Stimulated activated naive CD4-positive, alpha-beta T cell treated with Interleukin-2 at 50 U/mL for 16 hours (primary cell): ENCODE measurements around the gene PHKG1.
"Not testable (repeated sequence)": the region's sequence is repeated elsewhere in the genome, so short reads cannot be mapped to it uniquely, and the experiment has no call there.

Experiments used
- DNase-seq: peaks from one replicate; lab custom pipeline; 2025; lab: John Stamatoyannopoulos, UW

PHKG1 gene

DNA sequence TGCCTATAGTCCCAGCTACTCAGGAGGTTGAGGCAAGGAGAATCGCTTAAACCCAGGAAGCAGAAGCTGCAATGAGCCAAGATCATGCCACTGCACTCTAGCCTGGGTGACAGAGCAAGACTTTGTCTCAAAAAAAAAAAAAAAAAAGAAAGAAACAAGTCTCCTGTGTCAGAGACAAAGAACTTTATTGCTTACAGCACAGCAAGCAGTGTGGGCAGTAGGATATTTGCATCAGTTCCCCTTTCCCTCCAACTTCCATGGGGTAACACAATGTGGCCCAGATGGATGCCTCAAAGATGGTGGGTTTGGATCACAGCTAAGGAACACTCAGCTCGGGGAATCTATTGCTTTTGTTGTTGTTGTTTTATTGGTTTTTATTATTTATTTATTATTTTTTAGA is 47.0 kb downstream of the PHKG1 start:
- not testable (repeated sequence) for DNase-seq

DNA sequence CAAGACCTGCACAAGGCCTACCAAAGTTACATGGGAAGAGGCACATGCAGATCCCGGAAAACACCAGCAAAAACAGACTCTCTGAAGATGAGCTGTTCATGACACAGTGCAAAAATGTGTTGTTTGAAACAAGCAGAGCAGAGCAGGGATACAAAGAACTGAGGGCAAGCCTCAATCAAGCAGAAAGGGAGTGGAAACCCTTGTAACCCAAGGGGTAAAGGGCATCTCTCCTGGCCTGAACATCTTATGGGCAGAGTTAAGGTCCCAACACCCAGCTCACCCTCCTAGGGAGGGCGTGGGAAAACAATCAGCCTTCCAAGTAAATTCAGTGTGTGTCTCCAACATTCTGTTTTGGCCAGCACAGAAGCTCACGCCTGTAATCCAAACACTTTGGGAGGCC is 52.0 kb downstream of the PHKG1 start:
- DNase-seq, result no peak

DNA sequence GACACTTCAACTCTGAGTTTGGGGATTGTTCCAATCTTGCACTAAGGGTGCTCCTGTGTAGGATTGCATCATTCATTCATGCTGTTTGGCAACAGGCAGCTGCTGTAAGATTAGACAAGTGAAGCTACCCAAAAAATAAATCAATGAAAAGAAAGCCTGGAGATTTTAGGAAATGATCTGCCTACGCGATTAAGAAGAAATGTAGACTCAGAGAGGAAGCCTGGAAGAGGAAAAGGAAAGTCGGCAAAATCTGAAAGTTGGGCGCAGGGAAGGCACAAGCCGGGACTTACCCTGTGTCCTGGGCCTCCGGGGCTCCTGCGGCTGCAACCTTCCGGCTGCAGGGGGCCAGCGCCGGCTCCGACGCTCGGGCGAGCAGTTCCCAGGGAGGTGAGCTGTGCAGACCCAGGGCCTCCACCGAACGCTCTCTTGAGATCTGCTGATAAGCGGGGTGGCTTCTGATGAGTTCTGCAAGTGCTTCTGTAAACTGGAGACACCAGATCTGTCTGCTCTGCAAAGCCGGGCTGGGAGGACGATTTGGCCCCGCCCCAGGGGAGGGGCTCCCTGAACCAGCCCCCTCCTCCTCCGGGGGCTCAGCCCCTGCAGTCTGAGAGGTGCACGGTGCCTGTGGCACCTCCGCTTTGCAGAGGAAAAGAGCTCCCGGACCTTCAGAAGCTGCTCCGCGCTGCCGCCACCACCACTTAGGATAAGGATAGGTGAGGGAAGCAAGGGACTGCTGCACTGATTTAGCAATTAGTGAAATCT is 58.9 kb downstream of the PHKG1 start:
- peak; percentile 56 for DNase-seq

DNA sequence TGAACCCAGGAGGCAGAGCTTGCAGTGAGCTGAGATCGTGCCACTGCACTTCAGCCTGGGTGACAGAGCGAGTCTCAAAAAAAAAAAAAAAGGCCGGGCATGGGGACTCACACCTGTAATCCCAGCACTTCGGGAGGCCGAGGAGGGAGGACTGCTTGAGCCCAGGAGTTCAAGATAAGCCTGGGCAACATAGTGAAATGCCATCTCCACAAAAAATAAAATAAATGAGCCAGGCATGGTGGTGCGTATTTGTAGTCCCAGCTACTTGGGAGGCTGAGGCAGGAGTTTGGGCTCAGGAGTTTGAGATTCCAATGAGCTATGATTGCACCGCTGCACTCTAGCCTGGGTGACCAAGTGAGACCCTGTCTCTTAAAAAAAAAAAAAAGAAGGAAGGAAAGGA is 60.2 kb downstream of the PHKG1 start:
- DNase-seq, result not testable (repeated sequence)

DNA sequence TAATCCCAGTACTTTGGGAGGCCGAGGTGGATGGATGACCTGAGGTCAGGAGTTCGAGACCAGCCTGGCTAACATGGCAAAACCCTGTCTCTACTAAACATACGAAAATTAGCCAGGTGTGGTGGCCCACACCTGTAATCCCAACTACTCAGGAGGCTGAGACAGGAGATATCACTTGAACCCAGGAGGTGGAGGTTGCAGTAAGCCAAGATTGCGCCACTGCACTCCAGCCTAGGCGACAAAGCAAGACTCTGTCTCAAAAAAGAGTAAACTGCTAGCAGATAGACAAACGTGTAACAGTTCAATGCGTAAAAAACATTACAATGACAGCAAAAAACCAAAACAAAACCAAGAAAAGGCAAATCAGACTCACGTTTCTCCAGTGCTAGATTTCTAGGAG is 61.2 kb downstream of the PHKG1 start:
- not testable (repeated sequence) for DNase-seq

DNA sequence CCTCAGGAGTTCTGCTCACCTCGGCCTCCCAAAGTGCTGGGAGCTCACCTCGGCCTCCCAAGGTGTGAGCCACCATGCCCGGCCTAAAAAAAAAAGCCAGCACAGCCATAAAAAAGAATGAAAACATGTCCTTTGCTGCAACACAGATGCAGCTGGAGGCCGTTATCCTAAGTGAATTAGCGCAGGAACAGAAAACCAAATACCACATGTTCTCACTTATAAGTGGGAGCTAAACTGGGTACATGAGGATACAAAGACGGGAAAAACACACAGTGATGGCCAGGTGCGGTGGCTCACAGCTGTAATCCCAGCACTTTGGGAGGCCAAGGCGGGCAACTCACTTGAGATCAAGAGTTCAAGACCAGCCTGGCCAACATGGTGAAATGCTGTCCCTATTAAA is 62.4 kb downstream of the PHKG1 start:
- DNase-seq, result no peak
